SK-N-SH treated with all-trans-retinoic acid at 6 μM for 48 hours (cell line): Measurements from ENCODE around the gene TNN.

ENCODE experiments used
- ARNTL ChIP-seq: fragments of 450-650 bp; formaldehyde crosslinking; IDR thresholded peaks from 2 replicates; pipeline ENCODE4 v1.5.0; 2020; ENCODE audit warnings: low read depth, mild to moderate bottlenecking, moderate library complexity, borderline replicate concordance
- GLIS3 ChIP-seq: fragments of 250-450 bp; sonication (Bioruptor Pico); IDR thresholded peaks from 2 replicates; pipeline ENCODE4 v1.5.0; 2020; ENCODE audit warnings: mild to moderate bottlenecking, moderate library complexity
- ISL1 ChIP-seq: fragments of 250-450 bp; sonication (Bioruptor Pico); IDR thresholded peaks from 2 replicates; pipeline ENCODE4 v2.1.2; 2022; ENCODE audit warnings: mild to moderate bottlenecking, moderate library complexity
- PATZ1 ChIP-seq: fragments of 250-450 bp; sonication (Bioruptor Pico); IDR thresholded peaks from 2 replicates; pipeline ENCODE4 v1.8.0; 2020; ENCODE audit warnings: mild to moderate bottlenecking, moderate library complexity, borderline replicate concordance
- PPARA ChIP-seq: fragments of 250-450 bp; sonication (Bioruptor Pico); IDR thresholded peaks from 2 replicates; pipeline ENCODE4 v1.5.0; 2020; ENCODE audit warnings: mild to moderate bottlenecking, borderline replicate concordance
- RARB ChIP-seq: fragments of 250-450 bp; sonication (Bioruptor Pico); IDR thresholded peaks from 2 replicates; pipeline ENCODE4 v1.8.0; 2021; ENCODE audit warnings: mild to moderate bottlenecking, moderate library complexity
- SNAI2 ChIP-seq: fragments of 250-450 bp; sonication (Bioruptor Pico); IDR thresholded peaks from 2 replicates; pipeline ENCODE4 v1.5.0; 2020; ENCODE audit warnings: mild to moderate bottlenecking, moderate library complexity
- TOX ChIP-seq: fragments of 250-450 bp; sonication (Bioruptor Pico); IDR thresholded peaks from 2 replicates; pipeline ENCODE4 v1.8.0; 2021; ENCODE audit warnings: mild to moderate bottlenecking, moderate library complexity, borderline replicate concordance
- ZC3H10 ChIP-seq: fragments of 250-450 bp; sonication (Bioruptor Pico); IDR thresholded peaks from 2 replicates; pipeline ENCODE4 v1.5.1; 2021; ENCODE audit warnings: mild to moderate bottlenecking, moderate library complexity
- ZFP30 ChIP-seq: fragments of 450-650 bp; formaldehyde crosslinking; IDR thresholded peaks from 2 replicates; pipeline ENCODE4 v1.5.0; 2022; ENCODE audit warnings: mild to moderate bottlenecking, moderate library complexity
- ZNF565 ChIP-seq: fragments of 450-650 bp; formaldehyde crosslinking; conservative IDR thresholded peaks from 2 replicates; pipeline ENCODE4 v1.5.0; 2020; ENCODE audit warnings: low read depth, mild to moderate bottlenecking, moderate library complexity

- no peak for TF ChIP-seq SNAI2 (CRISPR knock-in tag)
- no peak for TF ChIP-seq RARB (CRISPR knock-in tag)
- TF ChIP-seq ISL1, result no peak
- TF ChIP-seq ZFP30, result no peak
- TF ChIP-seq ZNF565, result no peak
- TF ChIP-seq GLIS3 (CRISPR knock-in tag), result no peak
- no peak for TF ChIP-seq TOX (CRISPR knock-in tag)
- TF ChIP-seq PPARA (CRISPR knock-in tag), result no peak
- TF ChIP-seq ARNTL (CRISPR knock-in tag), result no peak
- TF ChIP-seq ZC3H10, result no peak
- no peak for TF ChIP-seq PATZ1 (CRISPR knock-in tag)
Observed at GRCh38 chr1:175019524-175019923, 48.1 kb upstream of the TNN start.
